ENCODE data around the gene ZNF496. TPM values are rescaled to one million over a fixed set of nuclear protein-coding genes. Genes with fewer than 3 reads are reported as not detected.

Gene ZNF496
- total and polyA plus RNA-seq, 2 of the 13 experiments (the other 11 are each of a cell fraction or from before 2014, with no cell fraction given), result 14.8 to 18.6 TPM

GRCh38 chr1:247332215-247332622 is 552 bp upstream of the ZNF496 start (continued):
- TF ChIP-seq ZNF362 (CRISPR knock-in tag; IDR thresholded peaks at IDR 0.05; ENCODE audit: borderline replicate concordance) (no peak), SRSF1 (optimal IDR thresholded peaks at IDR 0.05; ENCODE audit: low read depth, low read length) (peak; percentile 26), ZBTB49 (CRISPR knock-in tag; IDR thresholded peaks at IDR 0.05; ENCODE audit: borderline replicate concordance) (no peak), AHR (CRISPR knock-in tag; IDR thresholded peaks at IDR 0.05) (peak; percentile 87; the same call in 1 of the 2 replicates), KDM6A (CRISPR knock-in tag; IDR thresholded peaks at IDR 0.05; ENCODE audit: low read depth) (no peak), ZHX2 (IDR thresholded peaks at IDR 0.05; ENCODE audit: low read depth) (no peak), ZHX2 (CRISPR knock-in tag; IDR thresholded peaks at IDR 0.05; ENCODE audit: borderline replicate concordance) (no peak), ZNF333 (CRISPR knock-in tag; IDR thresholded peaks at IDR 0.05; ENCODE audit: borderline replicate concordance) (peak; percentile 76; the same call in 1 of the 2 replicates), ZNF546 (CRISPR knock-in tag; conservative IDR thresholded peaks at IDR 0.05) (peak; percentile 92), DPF2 (CRISPR knock-in tag; IDR thresholded peaks at IDR 0.05; ENCODE audit: borderline replicate concordance, low read depth) (no peak), ZNF768 (CRISPR knock-in tag; IDR thresholded peaks at IDR 0.05) (peak; percentile 60), HNF1B (CRISPR knock-in tag; IDR thresholded peaks at IDR 0.05) (no peak), ZBTB1 (CRISPR knock-in tag; IDR thresholded peaks at IDR 0.05; ENCODE audit: borderline replicate concordance) (no peak), NCOR1 (IDR thresholded peaks at IDR 0.05; ENCODE audit: borderline replicate concordance, low read length) (no peak), ATF5 (CRISPR knock-in tag; IDR thresholded peaks at IDR 0.05; ENCODE audit: low read depth) (peak; percentile 53; the same call in 1 of the 2 replicates), ZBTB2 (CRISPR knock-in tag; IDR thresholded peaks at IDR 0.05; ENCODE audit: low read depth) (no peak)
